ENCODE data around the gene SMIM36.

Gene SMIM36

GRCh38 chr17:55510986-55511721, at the start of gene SMIM36:
Gene SMIM36 (minus strand): TSS chr17:55511452.
- H2AFZ ChIP-seq (ENCODE audit: low read length, unreplicated experiment) = no peak within 1 kb of the TSS
- H3K27ac ChIP-seq (ENCODE audit: low read depth, low read length) = no peak within 1 kb of the TSS
- H3K27me3 ChIP-seq (ENCODE audit: insufficient read depth, low read length) = peaks cover 4% of the 10 kb centered on the region; the same call in 1 of the 2 replicates
- no peaks in the 10 kb centered on the region for H3K4me1 ChIP-seq (ENCODE audit: control insufficient read depth, insufficient read depth, low read length, unreplicated experiment)
- no peaks in the 10 kb centered on the region for H3K36me3 ChIP-seq (ENCODE audit: insufficient read depth, low read length)
- no peaks in the 10 kb centered on the region for H3K79me2 ChIP-seq (ENCODE audit: control insufficient read depth, insufficient read depth, low read length, unreplicated experiment)
- H3K4me3 ChIP-seq (ENCODE audit: low read depth, low read length) = no peak within 1 kb of the TSS

DNA sequence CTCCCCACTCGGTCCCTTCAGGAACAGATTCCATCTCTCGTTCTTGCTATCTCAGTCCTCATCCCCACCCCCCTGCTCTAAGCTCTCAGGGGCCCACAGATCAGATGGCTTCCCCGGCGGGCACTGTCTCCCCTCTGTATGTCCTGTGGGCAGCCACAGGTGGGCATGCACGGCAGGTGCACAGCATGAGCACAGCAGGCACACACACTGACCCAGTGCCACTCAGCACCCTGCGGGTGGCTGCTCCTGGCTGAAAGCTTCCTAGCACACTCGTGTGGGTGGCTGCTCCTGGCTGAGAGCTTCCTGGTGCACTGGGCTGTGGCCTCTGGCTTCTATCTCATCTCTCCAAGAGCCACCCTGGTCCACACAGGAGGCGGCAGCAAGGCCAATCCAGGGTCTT, 44.5 kb upstream of the SMIM36 start:
- Histone ChIP-seq H3K27me3 (ENCODE audit: insufficient read depth, low read length) (peaks cover 17% of the 10 kb centered on the region; the same call in 1 of the 2 replicates), H3K27ac (ENCODE audit: low read depth, low read length) (no peak overlapping the region), H3K4me3 (ENCODE audit: low read depth, low read length) (no peak overlapping the region), H3K36me3 (ENCODE audit: insufficient read depth, low read length) (no peaks in the 10 kb centered on the region), H3K79me2 (ENCODE audit: control insufficient read depth, insufficient read depth, low read length, unreplicated experiment) (no peaks in the 10 kb centered on the region), H3K4me1 (ENCODE audit: control insufficient read depth, insufficient read depth, low read length, unreplicated experiment) (no peaks in the 10 kb centered on the region), H2AFZ (ENCODE audit: low read length, unreplicated experiment) (no peak overlapping the region)

- Histone ChIP-seq H3K4me1 (ENCODE audit: control insufficient read depth, insufficient read depth, low read length, unreplicated experiment) (no peaks in the 10 kb centered on the region), H3K27me3 (ENCODE audit: insufficient read depth, low read length) (peaks cover 17% of the 10 kb centered on the region; the same call in 1 of the 2 replicates), H3K36me3 (ENCODE audit: insufficient read depth, low read length) (no peaks in the 10 kb centered on the region), H2AFZ (ENCODE audit: low read length, unreplicated experiment) (no peak overlapping the region), H3K79me2 (ENCODE audit: control insufficient read depth, insufficient read depth, low read length, unreplicated experiment) (no peaks in the 10 kb centered on the region), H3K27ac (ENCODE audit: low read depth, low read length) (no peak overlapping the region), H3K4me3 (ENCODE audit: low read depth, low read length) (no peak overlapping the region)
Observed at GRCh38 chr17:55549140-55549539, 37.9 kb upstream of the SMIM36 start.

DNA sequence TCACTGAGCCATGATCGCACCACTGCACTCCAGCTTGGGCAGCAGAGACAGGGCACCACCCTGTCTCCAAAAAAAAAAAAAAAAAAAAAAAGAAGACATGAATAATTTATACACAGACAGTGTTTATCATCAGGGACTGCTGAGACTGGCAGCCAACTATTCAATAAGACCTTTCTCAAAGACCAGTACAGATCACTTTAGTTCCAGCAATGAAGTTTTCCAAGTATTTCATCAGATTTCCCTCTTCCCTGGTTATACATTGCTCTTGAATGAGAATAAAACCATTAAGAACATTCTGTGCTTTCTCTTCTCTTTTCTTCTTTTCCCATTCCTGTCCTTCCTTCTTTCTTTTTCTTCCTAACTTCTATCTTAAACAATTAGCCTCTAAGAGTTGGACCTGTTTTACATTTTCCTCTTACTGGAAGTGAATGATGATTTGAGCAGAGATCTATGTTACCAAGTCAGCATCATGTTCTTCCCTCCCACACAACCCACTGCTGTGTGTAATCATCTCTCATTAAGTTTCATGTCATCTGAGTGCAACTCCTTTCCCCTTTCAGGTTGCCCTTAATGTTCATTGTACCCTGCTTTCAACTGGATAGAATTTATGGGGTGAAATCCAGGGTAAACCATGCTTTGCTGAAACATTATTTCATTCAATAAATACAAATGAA, 35.9 kb upstream of the SMIM36 start:
- no peaks in the 10 kb centered on the region for H3K36me3 ChIP-seq (ENCODE audit: insufficient read depth, low read length)
- no peak overlapping the region for H3K27ac ChIP-seq (ENCODE audit: low read depth, low read length)
- no peaks in the 10 kb centered on the region for H3K4me1 ChIP-seq (ENCODE audit: control insufficient read depth, insufficient read depth, low read length, unreplicated experiment)
- no peak overlapping the region for H3K4me3 ChIP-seq (ENCODE audit: low read depth, low read length)
- peaks cover 11% of the 10 kb centered on the region; the same call in 1 of the 2 replicates for H3K27me3 ChIP-seq (ENCODE audit: insufficient read depth, low read length)
- H2AFZ ChIP-seq (ENCODE audit: low read length, unreplicated experiment) = no peak overlapping the region
- no peaks in the 10 kb centered on the region for H3K79me2 ChIP-seq (ENCODE audit: control insufficient read depth, insufficient read depth, low read length, unreplicated experiment)

DNA sequence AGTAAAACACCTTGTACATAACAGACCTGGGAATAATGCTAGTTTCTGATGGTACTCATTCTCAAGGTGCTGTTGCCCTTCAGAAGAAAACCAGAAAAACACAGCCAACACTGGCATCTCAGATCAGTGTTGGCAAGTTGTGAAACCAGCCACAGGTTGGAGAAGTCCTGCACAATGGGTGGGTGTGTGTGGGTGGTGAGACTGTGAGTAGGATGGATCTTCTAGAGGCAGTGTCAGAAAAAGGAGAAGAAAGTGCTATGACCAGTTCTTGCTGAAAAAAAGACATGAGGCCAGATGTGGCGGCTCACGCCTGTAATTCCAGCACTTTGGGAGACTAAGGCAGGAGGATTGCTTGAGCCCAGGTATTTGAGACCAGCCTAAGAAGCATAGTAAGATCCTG, 35.2 kb upstream of the SMIM36 start:
- H3K79me2 ChIP-seq (ENCODE audit: control insufficient read depth, insufficient read depth, low read length, unreplicated experiment) = no peaks in the 10 kb centered on the region
- peaks cover 7% of the 10 kb centered on the region; the same call in 1 of the 2 replicates for H3K27me3 ChIP-seq (ENCODE audit: insufficient read depth, low read length)
- H3K27ac ChIP-seq (ENCODE audit: low read depth, low read length) = no peak overlapping the region
- H3K4me1 ChIP-seq (ENCODE audit: control insufficient read depth, insufficient read depth, low read length, unreplicated experiment) = no peaks in the 10 kb centered on the region
- no peak overlapping the region for H2AFZ ChIP-seq (ENCODE audit: low read length, unreplicated experiment)
- H3K4me3 ChIP-seq (ENCODE audit: low read depth, low read length) = no peak overlapping the region
- no peaks in the 10 kb centered on the region for H3K36me3 ChIP-seq (ENCODE audit: insufficient read depth, low read length)

- Histone ChIP-seq H3K27me3 (ENCODE audit: insufficient read depth, low read length) (0 out of 2 replicates have a peak, but pooled peaks cover under 1% of the 10 kb centered on the region), H3K4me3 (ENCODE audit: low read depth, low read length) (no peak overlapping the region), H2AFZ (ENCODE audit: low read length, unreplicated experiment) (no peak overlapping the region), H3K27ac (ENCODE audit: low read depth, low read length) (no peak overlapping the region), H3K4me1 (ENCODE audit: control insufficient read depth, insufficient read depth, low read length, unreplicated experiment) (peaks cover under 1% of the 10 kb centered on the region), H3K36me3 (ENCODE audit: insufficient read depth, low read length) (no peaks in the 10 kb centered on the region), H3K79me2 (ENCODE audit: control insufficient read depth, insufficient read depth, low read length, unreplicated experiment) (no peaks in the 10 kb centered on the region)
Observed at GRCh38 chr17:55545806-55546205, 34.6 kb upstream of the SMIM36 start.

GRCh38 chr17:55543709-55544108, 32.5 kb upstream of the SMIM36 start:
- Histone ChIP-seq H3K27ac (ENCODE audit: low read depth, low read length) (no peak overlapping the region), H3K36me3 (ENCODE audit: insufficient read depth, low read length) (no peaks in the 10 kb centered on the region), H3K4me1 (ENCODE audit: control insufficient read depth, insufficient read depth, low read length, unreplicated experiment) (peaks cover 9% of the 10 kb centered on the region), H2AFZ (ENCODE audit: low read length, unreplicated experiment) (no peak overlapping the region), H3K27me3 (ENCODE audit: insufficient read depth, low read length) (no peaks in the 10 kb centered on the region), H3K4me3 (ENCODE audit: low read depth, low read length) (no peak overlapping the region), H3K79me2 (ENCODE audit: control insufficient read depth, insufficient read depth, low read length, unreplicated experiment) (no peaks in the 10 kb centered on the region)

GRCh38 chr17:55540414-55541091, 29.3 kb upstream of the SMIM36 start:
- no peak overlapping the region for H2AFZ ChIP-seq (ENCODE audit: low read length, unreplicated experiment)
- no peaks in the 10 kb centered on the region for H3K79me2 ChIP-seq (ENCODE audit: control insufficient read depth, insufficient read depth, low read length, unreplicated experiment)
- H3K36me3 ChIP-seq (ENCODE audit: insufficient read depth, low read length) = no peaks in the 10 kb centered on the region
- peaks cover 9% of the 10 kb centered on the region for H3K4me1 ChIP-seq (ENCODE audit: control insufficient read depth, insufficient read depth, low read length, unreplicated experiment)
- peak overlapping the region; percentile 34; the same call in 1 of the 2 replicates for H3K27ac ChIP-seq (ENCODE audit: low read depth, low read length)
- 0 out of 2 replicates have a peak overlapping the region, but pooled peaks have one; percentile 2 for H3K4me3 ChIP-seq (ENCODE audit: low read depth, low read length)
- no peaks in the 10 kb centered on the region for H3K27me3 ChIP-seq (ENCODE audit: insufficient read depth, low read length)

- no peak overlapping the region for H3K27ac ChIP-seq (ENCODE audit: low read depth, low read length)
- H3K27me3 ChIP-seq (ENCODE audit: insufficient read depth, low read length) = no peaks in the 10 kb centered on the region
- H3K4me3 ChIP-seq (ENCODE audit: low read depth, low read length) = no peak overlapping the region
- peaks cover 9% of the 10 kb centered on the region for H3K4me1 ChIP-seq (ENCODE audit: control insufficient read depth, insufficient read depth, low read length, unreplicated experiment)
- H2AFZ ChIP-seq (ENCODE audit: low read length, unreplicated experiment) = no peak overlapping the region
- no peaks in the 10 kb centered on the region for H3K79me2 ChIP-seq (ENCODE audit: control insufficient read depth, insufficient read depth, low read length, unreplicated experiment)
- H3K36me3 ChIP-seq (ENCODE audit: insufficient read depth, low read length) = no peaks in the 10 kb centered on the region
Observed at GRCh38 chr17:55536205-55536604, 25.0 kb upstream of the SMIM36 start.

GRCh38 chr17:55533608-55534007, 22.4 kb upstream of the SMIM36 start:
- Histone ChIP-seq H2AFZ (ENCODE audit: low read length, unreplicated experiment) (no peak overlapping the region), H3K27me3 (ENCODE audit: insufficient read depth, low read length) (no peaks in the 10 kb centered on the region), H3K79me2 (ENCODE audit: control insufficient read depth, insufficient read depth, low read length, unreplicated experiment) (no peaks in the 10 kb centered on the region), H3K36me3 (ENCODE audit: insufficient read depth, low read length) (no peaks in the 10 kb centered on the region), H3K27ac (ENCODE audit: low read depth, low read length) (no peak overlapping the region), H3K4me1 (ENCODE audit: control insufficient read depth, insufficient read depth, low read length, unreplicated experiment) (no peaks in the 10 kb centered on the region), H3K4me3 (ENCODE audit: low read depth, low read length) (no peak overlapping the region)

Data from ACC112 (cell line).